Liver (tissue), 10 donors: ENCODE results near the gene KRTAP19-4. TPM values are rescaled to one million over a fixed set of nuclear protein-coding genes. Genes with fewer than 3 reads are reported as not detected.

Source experiments
- DNase-seq: peaks from one replicate; pipeline ENCODE4 v3.0.0-alpha.2; 2017; ENCODE audit warnings: low spot score
- H3K27ac ChIP-seq, 2 donors: one replicate each; pipeline ENCODE4 v1.7.0; 2013; ENCODE audit warnings: inconsistent platforms in 2 of 2, low read length in 2 of 2, control low read depth in 1 of 2, low read depth in 1 of 2, mild to moderate bottlenecking in 1 of 2
- H3K27me3 ChIP-seq, 4 donors: one replicate each; pipeline versions ENCODE4 v1.6.1 to v1.7.0; 2013; ENCODE audit warnings: low read length in 3 of 4, inconsistent platforms in 1 of 4, mild to moderate bottlenecking in 1 of 4, moderate library complexity in 1 of 4; ENCODE audit not compliant: control insufficient read depth in 4 of 4, insufficient read depth in 4 of 4
- H3K36me3 ChIP-seq, 4 donors: one replicate each; pipeline versions ENCODE4 v1.6.1 to v1.7.0; 2013; ENCODE audit warnings: low read length in 3 of 4, mild to moderate bottlenecking in 3 of 4, low read depth in 1 of 4, moderate library complexity in 1 of 4; ENCODE audit not compliant: control insufficient read depth in 4 of 4, insufficient read depth in 3 of 4
- H3K4me1 ChIP-seq, 4 donors: one replicate each; pipeline versions ENCODE4 v1.6.1 to v1.7.0; 2013; ENCODE audit warnings: low read length in 3 of 4, mild to moderate bottlenecking in 3 of 4, moderate library complexity in 1 of 4; ENCODE audit not compliant: control insufficient read depth in 4 of 4, insufficient read depth in 4 of 4
- H3K4me3 ChIP-seq, 3 donors: one replicate each; pipeline versions ENCODE4 v1.6.1 to v1.7.0; 2013; ENCODE audit warnings: low read length in 3 of 3, control low read depth in 1 of 3, low read depth in 1 of 3, mild to moderate bottlenecking in 1 of 3
- H3K9ac ChIP-seq, 2 donors: one replicate each; pipeline ENCODE4 v1.7.0; 2013; ENCODE audit warnings: low read length in 2 of 2, mild to moderate bottlenecking in 2 of 2, moderate library complexity in 2 of 2, control low read depth in 1 of 2, low read depth in 1 of 2
- H3K9me3 ChIP-seq, 4 donors: one replicate each; pipeline versions ENCODE4 v1.6.1 to v1.7.0; 2013; ENCODE audit warnings: low read length in 3 of 4; ENCODE audit not compliant: control insufficient read depth in 4 of 4
- ATF3 ChIP-seq: IDR thresholded peaks from 2 replicates; pipeline ENCODE4 v1.6.1; 2016; ENCODE audit warnings: antibody characterized with exemption
- FOXA2 ChIP-seq: IDR thresholded peaks from 2 replicates; pipeline ENCODE4 v1.6.1; 2016; ENCODE audit warnings: antibody characterized with exemption
- JUND ChIP-seq, 2 donors: IDR thresholded peaks; 2 replicates each; pipeline ENCODE4 v1.6.1; 2016; ENCODE audit warnings: antibody characterized with exemption in 2 of 2
- REST ChIP-seq: IDR thresholded peaks from 2 replicates; pipeline ENCODE4 v1.6.1; 2016; ENCODE audit warnings: antibody characterized with exemption, mild to moderate bottlenecking
- RXRA ChIP-seq, 2 donors: IDR thresholded peaks; 2 replicates each; pipeline ENCODE4 v1.6.1; 2017 to 2018; ENCODE audit warnings: antibody characterized with exemption in 2 of 2, mild to moderate bottlenecking in 1 of 2
- YY1 ChIP-seq: IDR thresholded peaks from 2 replicates; pipeline ENCODE4 v1.6.1; 2016; ENCODE audit warnings: antibody characterized with exemption, mild to moderate bottlenecking
- WGBS: extraction: QIAGEN DNeasy Blood & Tissue Kit; methylation state at CpG from one replicate; pipeline ENCODE4 v1.1.7; 2013; 5-methylcytosine and 5-hydroxymethylcytosine counted together
- polyA plus RNA-seq, 2 donors: library from polyadenylated mRNA; stranded (reverse) in 1 of 2; unstranded in 1 of 2; fragments of 200-250 nt in 1 of 2; fragments of >200 nt in 1 of 2; fragmentation: Nextera tagmentation in 1 of 2; extraction: Ambion mirVana in 1 of 2; gene quantifications; one replicate each; pipeline versions ENCODE4 v1.2.1 to v1.2.3, GENCODE V29; 2013 to 2015
- small RNA-seq: library from RNA; depleted of rRNA; stranded (forward); fragments of <200 nt; gene quantifications from one replicate; pipeline ENCODE3, GENCODE V24; 2014
- total RNA-seq, 2 donors: library from RNA; depleted of rRNA; stranded (reverse); fragments of >200 nt; gene quantifications; one replicate each; pipeline ENCODE4 v1.2.3, GENCODE V29; 2014
- TF ChIP-seq, protein P1 (sequence below): fragments of 150-350 bp; IDR thresholded peaks from 2 replicates; pipeline ENCODE4 v1.5.1; 2017; ENCODE audit warnings: improper control_type of control experiment, low read depth, low read length; ENCODE audit not compliant: missing input control
- TF ChIP-seq, protein P2 (sequence below): IDR thresholded peaks from 2 replicates; pipeline ENCODE4 v1.6.1; 2016; ENCODE audit warnings: antibody characterized with exemption
- donor health status: healthy.
- donor health status: healthy.
- donor health status: healthy.
- donor health status: healthy.
- donor health status: healthy.

KRTAP19-4 gene
- total and polyA plus RNA-seq, 4 donors, result not detected

DNA sequence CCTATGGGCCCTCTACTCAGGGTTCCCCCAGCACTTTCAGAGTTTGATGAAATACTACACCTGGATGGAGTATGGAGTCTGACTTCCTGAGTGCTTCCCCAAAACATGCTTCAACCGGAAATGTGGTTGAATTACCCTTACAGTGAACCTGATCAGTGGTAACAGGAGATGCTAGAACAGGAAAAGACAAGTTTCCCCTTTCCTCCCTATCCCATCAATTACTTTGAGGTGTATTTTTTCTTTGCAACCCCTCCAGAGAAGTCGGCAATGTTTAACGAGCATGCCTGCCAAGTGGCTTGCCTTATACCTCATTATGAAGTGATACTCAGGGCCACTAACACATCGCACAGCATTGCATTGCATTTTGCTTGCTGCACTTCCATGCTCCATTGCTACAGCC is 49.9 kb downstream of the KRTAP19-4 start:
- H3K4me1 ChIP-seq, result no peaks in the 10 kb centered on the region
- TF ChIP-seq YY1 (no peak), FOXA2 (no peak), ATF3 (no peak), JUND (IDR thresholded peaks at IDR 0.05) (no peak), REST (no peak), RXRA (IDR thresholded peaks at IDR 0.05) (no peak)
- TF ChIP-seq, protein P1, sequence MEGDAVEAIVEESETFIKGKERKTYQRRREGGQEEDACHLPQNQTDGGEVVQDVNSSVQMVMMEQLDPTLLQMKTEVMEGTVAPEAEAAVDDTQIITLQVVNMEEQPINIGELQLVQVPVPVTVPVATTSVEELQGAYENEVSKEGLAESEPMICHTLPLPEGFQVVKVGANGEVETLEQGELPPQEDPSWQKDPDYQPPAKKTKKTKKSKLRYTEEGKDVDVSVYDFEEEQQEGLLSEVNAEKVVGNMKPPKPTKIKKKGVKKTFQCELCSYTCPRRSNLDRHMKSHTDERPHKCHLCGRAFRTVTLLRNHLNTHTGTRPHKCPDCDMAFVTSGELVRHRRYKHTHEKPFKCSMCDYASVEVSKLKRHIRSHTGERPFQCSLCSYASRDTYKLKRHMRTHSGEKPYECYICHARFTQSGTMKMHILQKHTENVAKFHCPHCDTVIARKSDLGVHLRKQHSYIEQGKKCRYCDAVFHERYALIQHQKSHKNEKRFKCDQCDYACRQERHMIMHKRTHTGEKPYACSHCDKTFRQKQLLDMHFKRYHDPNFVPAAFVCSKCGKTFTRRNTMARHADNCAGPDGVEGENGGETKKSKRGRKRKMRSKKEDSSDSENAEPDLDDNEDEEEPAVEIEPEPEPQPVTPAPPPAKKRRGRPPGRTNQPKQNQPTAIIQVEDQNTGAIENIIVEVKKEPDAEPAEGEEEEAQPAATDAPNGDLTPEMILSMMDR, result no peak
- TF ChIP-seq, protein P2, sequence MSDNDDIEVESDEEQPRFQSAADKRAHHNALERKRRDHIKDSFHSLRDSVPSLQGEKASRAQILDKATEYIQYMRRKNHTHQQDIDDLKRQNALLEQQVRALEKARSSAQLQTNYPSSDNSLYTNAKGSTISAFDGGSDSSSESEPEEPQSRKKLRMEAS, result no peak
- no peak overlapping the region for H3K9ac ChIP-seq
- H3K4me3 ChIP-seq, result no peak overlapping the region
- no peaks in the 10 kb centered on the region for H3K36me3 ChIP-seq
- DNase-seq, result no peak
- no peaks in the 10 kb centered on the region for H3K9me3 ChIP-seq
- H3K27ac ChIP-seq, result no peak overlapping the region
- no peaks in the 10 kb centered on the region for H3K27me3 ChIP-seq
- WGBS, result 61% methylated on average over 4 of the region's 4 CpGs

Small RNA genes lying within 50 kb of the gene (small RNA-seq; reads per million reads assigned to genes)
- gene AP000567.1 (not detected), gene KRTAP19-10P (not detected), gene KRTAP19-11P (not detected), gene KRTAP19-9P (not detected)

Other genes starting within 250 kb of the KRTAP19-4 start
- gene KRTAP24-1, start 214.2 kb downstream of the KRTAP19-4 start, total RNA-seq, result not detected
- not detected for gene KRTAP24-1, start 214.2 kb downstream of the KRTAP19-4 start, polyA plus RNA-seq
- not detected for gene KRTAP25-1, start 207.7 kb downstream of the KRTAP19-4 start, total RNA-seq
- not detected for gene KRTAP25-1, start 207.7 kb downstream of the KRTAP19-4 start, polyA plus RNA-seq
- gene KRTAP26-1, start 176.8 kb downstream of the KRTAP19-4 start, total RNA-seq, result not detected
- not detected for gene KRTAP26-1, start 176.8 kb downstream of the KRTAP19-4 start, polyA plus RNA-seq
- not detected for gene KRTAP27-1, start 159.5 kb downstream of the KRTAP19-4 start, total RNA-seq
- gene KRTAP27-1, start 159.5 kb downstream of the KRTAP19-4 start, polyA plus RNA-seq, result not detected
- not detected for gene KRTAP23-1, start 148.6 kb downstream of the KRTAP19-4 start, total RNA-seq
- gene KRTAP23-1, start 148.6 kb downstream of the KRTAP19-4 start, polyA plus RNA-seq, result not detected
- not detected for gene KRTAP13-2, start 124.9 kb downstream of the KRTAP19-4 start, total RNA-seq
- not detected for gene KRTAP13-2, start 124.9 kb downstream of the KRTAP19-4 start, polyA plus RNA-seq
- not detected for gene KRTAP13-1, start 101.1 kb downstream of the KRTAP19-4 start, total RNA-seq
- gene KRTAP13-1, start 101.1 kb downstream of the KRTAP19-4 start, polyA plus RNA-seq, result not detected
- gene KRTAP13-3, start 71.2 kb downstream of the KRTAP19-4 start, total RNA-seq, result not detected
- not detected for gene KRTAP13-3, start 71.2 kb downstream of the KRTAP19-4 start, polyA plus RNA-seq
- not detected for gene KRTAP13-4, start 66.9 kb downstream of the KRTAP19-4 start, total RNA-seq
- gene KRTAP13-4, start 66.9 kb downstream of the KRTAP19-4 start, polyA plus RNA-seq, result not detected
- gene KRTAP15-1, start 56.9 kb downstream of the KRTAP19-4 start, total RNA-seq, result not detected
- gene KRTAP15-1, start 56.9 kb downstream of the KRTAP19-4 start, polyA plus RNA-seq, result not detected
- gene KRTAP19-1, start 16.8 kb downstream of the KRTAP19-4 start, total RNA-seq, result not detected
- not detected for gene KRTAP19-1, start 16.8 kb downstream of the KRTAP19-4 start, polyA plus RNA-seq
- gene KRTAP19-2, start 9.7 kb downstream of the KRTAP19-4 start, total RNA-seq, result not detected
- not detected for gene KRTAP19-2, start 9.7 kb downstream of the KRTAP19-4 start, polyA plus RNA-seq
- not detected for gene KRTAP19-3, start 5.2 kb downstream of the KRTAP19-4 start, total RNA-seq
- not detected for gene KRTAP19-3, start 5.2 kb downstream of the KRTAP19-4 start, polyA plus RNA-seq
- not detected for gene KRTAP19-5, start 5.0 kb upstream of the KRTAP19-4 start, total RNA-seq
- gene KRTAP19-5, start 5.0 kb upstream of the KRTAP19-4 start, polyA plus RNA-seq, result not detected
- gene KRTAP19-6, start 44.7 kb upstream of the KRTAP19-4 start, total RNA-seq, result not detected
- not detected for gene KRTAP19-6, start 44.7 kb upstream of the KRTAP19-4 start, polyA plus RNA-seq
- not detected for gene KRTAP19-7, start 64.1 kb upstream of the KRTAP19-4 start, total RNA-seq
- not detected for gene KRTAP19-7, start 64.1 kb upstream of the KRTAP19-4 start, polyA plus RNA-seq
- gene KRTAP22-2, start 93.2 kb upstream of the KRTAP19-4 start, total RNA-seq, result not detected
- not detected for gene KRTAP22-2, start 93.2 kb upstream of the KRTAP19-4 start, polyA plus RNA-seq
- gene KRTAP6-3, start 95.3 kb upstream of the KRTAP19-4 start, total RNA-seq, result not detected
- not detected for gene KRTAP6-3, start 95.3 kb upstream of the KRTAP19-4 start, polyA plus RNA-seq
- not detected for gene KRTAP6-2, start 101.7 kb upstream of the KRTAP19-4 start, total RNA-seq
- gene KRTAP6-2, start 101.7 kb upstream of the KRTAP19-4 start, polyA plus RNA-seq, result not detected
- not detected for gene KRTAP22-1, start 103.9 kb upstream of the KRTAP19-4 start, total RNA-seq
- not detected for gene KRTAP22-1, start 103.9 kb upstream of the KRTAP19-4 start, polyA plus RNA-seq
- not detected for gene KRTAP6-1, start 116.8 kb upstream of the KRTAP19-4 start, total RNA-seq
- not detected for gene KRTAP6-1, start 116.8 kb upstream of the KRTAP19-4 start, polyA plus RNA-seq
- gene KRTAP20-1, start 119.3 kb upstream of the KRTAP19-4 start, total RNA-seq, result not detected
- gene KRTAP20-1, start 119.3 kb upstream of the KRTAP19-4 start, polyA plus RNA-seq, result not detected
- gene KRTAP20-4, start 123.5 kb upstream of the KRTAP19-4 start, total RNA-seq, result not detected
- gene KRTAP20-4, start 123.5 kb upstream of the KRTAP19-4 start, polyA plus RNA-seq, result not detected
- not detected for gene KRTAP20-2, start 138.0 kb upstream of the KRTAP19-4 start, total RNA-seq
- not detected for gene KRTAP20-2, start 138.0 kb upstream of the KRTAP19-4 start, polyA plus RNA-seq
- not detected for gene KRTAP20-3, start 145.7 kb upstream of the KRTAP19-4 start, total RNA-seq
- gene KRTAP20-3, start 145.7 kb upstream of the KRTAP19-4 start, polyA plus RNA-seq, result not detected
- gene KRTAP21-3, start 221.6 kb upstream of the KRTAP19-4 start, total RNA-seq, result not detected
- gene KRTAP21-3, start 221.6 kb upstream of the KRTAP19-4 start, polyA plus RNA-seq, result not detected